ENCODE measurements around the gene ARSA. TPM values are rescaled to one million over a fixed set of nuclear protein-coding genes. Genes with fewer than 3 reads are reported as not detected.

Gene ARSA
- total RNA-seq, 6 donors from 2014 or later = 29.8 to 99.0 (median 59.2) TPM

DNA sequence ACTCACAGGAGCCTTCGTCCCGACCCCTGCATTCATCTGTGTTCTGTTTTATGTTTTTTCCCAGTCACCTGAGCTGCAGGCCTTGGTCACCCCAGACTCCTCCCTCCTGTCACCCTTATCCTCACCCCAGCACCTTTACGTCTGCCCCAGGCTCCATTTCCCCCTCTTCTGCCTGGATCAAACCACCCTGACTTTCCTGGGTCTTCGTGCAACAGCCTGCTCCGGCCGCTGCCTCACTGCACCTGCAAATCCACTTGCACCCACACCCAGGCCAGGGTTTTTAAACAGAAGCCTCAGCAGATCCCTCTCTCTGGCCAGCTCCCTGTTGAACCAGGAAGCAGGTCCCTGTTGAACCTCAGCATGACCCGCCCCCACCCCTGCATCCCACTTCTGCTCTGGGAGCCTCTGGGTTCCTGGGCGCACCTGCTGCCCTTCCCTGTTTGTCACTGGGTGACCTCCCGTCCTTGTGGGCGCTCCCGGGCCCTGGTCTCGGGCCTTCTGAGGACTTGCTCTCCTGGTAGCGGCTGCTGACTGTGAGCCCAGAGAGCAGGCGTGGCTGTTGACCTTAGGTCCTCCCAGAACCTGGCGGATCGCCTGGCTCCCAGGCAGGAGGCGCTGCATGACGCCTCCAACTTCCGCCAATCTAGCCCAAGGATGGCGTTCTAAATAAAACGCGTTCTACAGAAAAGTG lies 14.5 kb downstream of the ARSA start:
- peak overlapping the region in 3 of 4 donors; percentile 27 to 59 (median 57) for H3K27ac ChIP-seq

DNA sequence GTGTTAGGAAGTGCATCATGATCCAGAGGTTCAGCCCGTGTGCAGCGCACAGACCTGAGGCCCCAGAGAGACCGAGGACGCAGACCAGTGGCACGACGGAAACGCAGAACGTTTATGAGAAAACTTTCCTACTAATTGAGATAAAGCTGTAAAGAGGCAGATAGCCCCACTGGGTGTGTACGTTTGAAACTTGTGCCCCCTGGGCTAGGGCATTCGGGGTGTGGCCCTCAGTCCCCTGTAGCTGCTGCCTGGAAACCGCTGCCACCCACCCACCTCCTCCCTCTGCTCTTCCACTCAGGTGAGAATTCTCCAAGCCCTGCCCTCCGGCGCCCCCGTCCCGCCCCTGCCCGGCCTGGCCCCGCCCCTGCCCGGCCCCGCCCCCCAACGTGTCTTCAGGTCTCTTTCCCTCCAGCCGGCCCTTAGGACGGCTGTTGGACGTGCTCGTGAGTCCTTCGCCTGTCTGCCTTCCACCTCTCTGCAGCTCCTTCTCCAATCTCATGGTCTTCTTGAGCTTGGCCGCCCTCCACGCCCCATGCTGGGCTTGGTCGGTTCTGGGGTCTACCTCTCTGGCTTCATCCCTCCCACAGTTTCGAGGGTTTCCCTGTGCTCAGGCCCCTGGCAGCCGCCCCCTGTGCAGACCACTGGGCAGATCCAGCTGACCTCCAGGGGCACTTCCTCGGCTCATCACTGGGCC lies 15.3 kb downstream of the ARSA start:
- Histone ChIP-seq H3K4me1 (peaks cover 0 to 17% (median 11%) of the 10 kb centered on the region in 4 donors), H3K36me3 (no peaks in the 10 kb centered on the region), H3K4me3 (no peak overlapping the region), H3K9me3 (no peaks in the 10 kb centered on the region), H3K27me3 (no peaks in the 10 kb centered on the region), H3K27ac (peak overlapping the region in 2 of 4 donors; percentile 27 to 57)
- ATAC-seq (ENCODE audit: low FRiP score in 2 of 2) = peak in 1 of 2 donors; percentile 46
- WGBS, 2 donors = 46% methylated on average over 19 to 24 of the region's 31 CpGs
- peak in 1 of 2 donors; percentile 78 for DNase-seq
- no peak for TF ChIP-seq EP300 (IDR thresholded peaks at IDR 0.05)
- no peak for TF ChIP-seq POLR2A (IDR thresholded peaks at IDR 0.05)
- no peak for TF ChIP-seq POLR2AphosphoS5 (IDR thresholded peaks at IDR 0.05)
- TF ChIP-seq, protein P1, sequence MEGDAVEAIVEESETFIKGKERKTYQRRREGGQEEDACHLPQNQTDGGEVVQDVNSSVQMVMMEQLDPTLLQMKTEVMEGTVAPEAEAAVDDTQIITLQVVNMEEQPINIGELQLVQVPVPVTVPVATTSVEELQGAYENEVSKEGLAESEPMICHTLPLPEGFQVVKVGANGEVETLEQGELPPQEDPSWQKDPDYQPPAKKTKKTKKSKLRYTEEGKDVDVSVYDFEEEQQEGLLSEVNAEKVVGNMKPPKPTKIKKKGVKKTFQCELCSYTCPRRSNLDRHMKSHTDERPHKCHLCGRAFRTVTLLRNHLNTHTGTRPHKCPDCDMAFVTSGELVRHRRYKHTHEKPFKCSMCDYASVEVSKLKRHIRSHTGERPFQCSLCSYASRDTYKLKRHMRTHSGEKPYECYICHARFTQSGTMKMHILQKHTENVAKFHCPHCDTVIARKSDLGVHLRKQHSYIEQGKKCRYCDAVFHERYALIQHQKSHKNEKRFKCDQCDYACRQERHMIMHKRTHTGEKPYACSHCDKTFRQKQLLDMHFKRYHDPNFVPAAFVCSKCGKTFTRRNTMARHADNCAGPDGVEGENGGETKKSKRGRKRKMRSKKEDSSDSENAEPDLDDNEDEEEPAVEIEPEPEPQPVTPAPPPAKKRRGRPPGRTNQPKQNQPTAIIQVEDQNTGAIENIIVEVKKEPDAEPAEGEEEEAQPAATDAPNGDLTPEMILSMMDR (IDR thresholded peaks at IDR 0.05) = no peak

More for the DNA sequence above, 14.5 kb downstream of the ARSA start:
- DNase-seq (peak; percentile 83 to 92), ATAC-seq (ENCODE audit: low FRiP score in 2 of 2) (peak; percentile 69 to 93)
- Histone ChIP-seq H3K27me3 (no peaks in the 10 kb centered on the region), H3K9me3 (no peaks in the 10 kb centered on the region), H3K4me1 (peaks cover 0 to 17% (median 11%) of the 10 kb centered on the region in 4 donors), H3K4me3 (no peak overlapping the region), H3K36me3 (no peaks in the 10 kb centered on the region)
- WGBS, 2 donors = 53 to 63% methylated on average over 16 to 22 of the region's 22 CpGs
- TF ChIP-seq POLR2A (IDR thresholded peaks at IDR 0.05) = peak in 1 of 4 donors; percentile 63
- no peak for TF ChIP-seq EP300 (IDR thresholded peaks at IDR 0.05)

DNA sequence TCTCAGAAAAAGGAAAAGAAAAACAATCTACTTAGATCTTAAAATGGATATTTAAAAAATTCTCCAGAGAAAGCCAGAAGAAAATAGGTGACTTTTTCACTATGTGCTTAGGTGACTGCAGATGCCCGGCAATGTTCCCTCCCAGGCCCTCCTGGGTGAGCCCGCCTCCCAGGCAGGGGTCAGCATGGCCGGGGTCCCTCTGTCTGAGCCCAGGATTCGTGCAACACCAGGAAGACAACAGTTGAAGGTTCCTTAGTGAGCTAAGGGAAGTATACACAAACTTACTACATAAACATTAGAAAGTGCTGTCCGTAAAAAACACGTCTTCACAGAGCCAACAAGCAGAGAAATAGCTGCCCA lies 15.8 kb downstream of the ARSA start:
- no peak overlapping the region for H3K4me3 ChIP-seq
- TF ChIP-seq, protein P1 (IDR thresholded peaks at IDR 0.05) = no peak
- TF ChIP-seq POLR2A (IDR thresholded peaks at IDR 0.05) (no peak), POLR2AphosphoS5 (IDR thresholded peaks at IDR 0.05) (no peak), EP300 (IDR thresholded peaks at IDR 0.05) (no peak)
- H3K27me3 ChIP-seq = no peaks in the 10 kb centered on the region
- no peaks in the 10 kb centered on the region for H3K9me3 ChIP-seq
- peak in 1 of 2 donors; percentile 37 for DNase-seq
- H3K36me3 ChIP-seq = no peaks in the 10 kb centered on the region
- WGBS, 2 donors = 56 to 58% methylated on average over 6 of the region's 6 CpGs
- peaks cover 0 to 17% (median 11%) of the 10 kb centered on the region in 4 donors for H3K4me1 ChIP-seq
- no peak for ATAC-seq (ENCODE audit: low FRiP score in 2 of 2)
- H3K27ac ChIP-seq = no peak overlapping the region

DNA sequence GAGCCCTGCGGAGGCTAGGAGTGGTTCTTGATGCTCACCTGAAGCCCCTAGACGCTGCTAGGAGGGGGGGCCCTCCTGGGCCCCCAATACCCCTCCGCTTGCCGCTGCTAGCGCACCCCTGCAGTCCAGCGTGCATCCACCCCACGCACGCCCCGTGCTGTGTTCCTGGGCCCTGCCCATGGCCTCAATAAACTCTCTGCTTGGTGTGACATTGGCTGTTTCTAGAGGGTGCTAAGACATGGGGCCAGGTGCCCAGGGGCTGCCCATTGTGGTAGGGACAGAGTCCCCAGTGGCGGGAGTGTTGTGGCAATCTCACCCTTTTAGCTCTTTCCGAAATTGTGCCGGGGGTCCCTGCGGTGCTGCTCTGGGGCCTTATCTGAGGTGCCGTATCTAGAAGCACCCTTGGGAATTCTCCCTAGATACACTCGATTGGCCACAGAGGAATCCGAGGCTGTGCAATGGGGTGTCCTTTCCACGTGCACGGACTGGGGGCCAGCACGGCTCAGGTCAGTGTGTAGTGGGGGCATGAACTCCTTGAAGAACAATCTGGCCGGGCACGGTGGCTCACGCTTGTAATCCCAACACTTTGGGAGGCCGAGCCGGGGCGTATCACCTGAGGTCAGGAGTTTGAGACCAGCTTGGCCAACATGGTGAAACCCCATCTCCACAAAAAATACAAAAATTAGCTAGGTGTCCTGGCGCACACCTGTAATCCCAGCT lies 16.5 kb downstream of the ARSA start:
- peak in 1 of 2 donors; percentile 58 for DNase-seq
- no peak overlapping the region for H3K4me3 ChIP-seq
- H3K27me3 ChIP-seq = no peaks in the 10 kb centered on the region
- H3K4me1 ChIP-seq = peaks cover 0 to 17% (median 11%) of the 10 kb centered on the region in 4 donors
- H3K36me3 ChIP-seq = no peaks in the 10 kb centered on the region
- H3K9me3 ChIP-seq = no peaks in the 10 kb centered on the region
- H3K27ac ChIP-seq = no peak overlapping the region
- 91 to 95% methylated on average over 24 to 26 of the region's 26 CpGs for WGBS, 2 donors
- no peak for TF ChIP-seq EP300 (IDR thresholded peaks at IDR 0.05)
- TF ChIP-seq POLR2AphosphoS5 (IDR thresholded peaks at IDR 0.05) = no peak
- TF ChIP-seq POLR2A (IDR thresholded peaks at IDR 0.05) = no peak
- TF ChIP-seq, protein P1 (IDR thresholded peaks at IDR 0.05) = no peak
- no peak for ATAC-seq (ENCODE audit: low FRiP score in 2 of 2)

DNA sequence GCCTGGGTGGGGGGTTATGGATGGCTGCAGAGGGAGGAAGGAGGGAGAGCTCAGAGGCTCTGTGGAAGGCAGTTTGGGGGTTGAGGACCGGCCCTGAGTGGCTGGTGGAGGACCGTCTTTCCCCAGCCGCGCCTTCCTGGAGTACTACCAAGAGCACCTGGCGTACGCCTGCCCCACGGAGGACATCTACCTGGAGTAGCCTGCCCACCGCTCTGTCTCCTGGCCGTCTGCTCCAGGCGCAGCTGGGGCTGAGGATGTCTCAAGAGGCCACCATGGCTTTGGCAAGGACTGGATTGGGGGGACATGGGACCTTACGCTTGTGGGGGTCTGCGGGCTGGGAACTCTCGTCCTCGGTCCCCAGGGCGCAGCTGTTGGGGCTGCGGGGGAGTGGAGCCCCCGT lies 17.4 kb downstream of the ARSA start:
- ATAC-seq (ENCODE audit: low FRiP score in 2 of 2) (no peak), DNase-seq (peak; percentile 12 to 56)
- 84% methylated on average over 7 to 17 of the region's 17 CpGs for WGBS, 2 donors
- no peaks in the 10 kb centered on the region for H3K36me3 ChIP-seq
- TF ChIP-seq POLR2A (IDR thresholded peaks at IDR 0.05) (no peak), POLR2AphosphoS5 (IDR thresholded peaks at IDR 0.05) (no peak)
- H3K27me3 ChIP-seq = no peaks in the 10 kb centered on the region
- H3K9me3 ChIP-seq = no peaks in the 10 kb centered on the region
- H3K27ac ChIP-seq = no peak overlapping the region
- H3K4me3 ChIP-seq = no peak overlapping the region
- peaks cover 0 to 17% (median 11%) of the 10 kb centered on the region in 4 donors for H3K4me1 ChIP-seq

Data from upper lobe of left lung (tissue), 6 donors.